HG03442 (cell line): Measurements from ENCODE around the gene NCAPD2.
A peak's percentile ranks its signal among the peaks of the same experiment; 100 is the strongest.
"Not testable (repeated sequence)": the region's sequence is repeated elsewhere in the genome, so short reads cannot be mapped to it uniquely, and the experiment has no call there.

Experiments
- ATAC-seq: cut with Tn5 transposase; IDR thresholded peaks from one replicate; pipeline ENCODE4 v1.9.1; 2021; ENCODE audit warnings: mild to moderate bottlenecking, moderate library complexity; ENCODE audit not compliant: unreplicated experiment

NCAPD2 gene

GRCh38 chr12:6494258-6494743, 399 bp downstream of the NCAPD2 start:
- no peak for ATAC-seq

- ATAC-seq: no peak
These were observed 1.1 kb downstream of the NCAPD2 start for GRCh38 chr12:6494968-6495367.

GRCh38 chr12:6497291-6497690, 3.4 kb downstream of the NCAPD2 start:
- not testable (repeated sequence) for ATAC-seq

- ATAC-seq: no peak
These were observed 6.6 kb downstream of the NCAPD2 start for GRCh38 chr12:6500466-6500865.

GRCh38 chr12:6507102-6507998, 13.4 kb downstream of the NCAPD2 start:
- no peak for ATAC-seq

- no peak for ATAC-seq
These were observed 14.2 kb downstream of the NCAPD2 start for GRCh38 chr12:6508087-6508486.

GRCh38 chr12:6520186-6520585, 26.3 kb downstream of the NCAPD2 start:
- ATAC-seq: no peak

GRCh38 chr12:6522193-6522592, 28.3 kb downstream of the NCAPD2 start:
- no peak for ATAC-seq

- no peak for ATAC-seq
These were observed 29.8 kb downstream of the NCAPD2 start for GRCh38 chr12:6523708-6524107.

GRCh38 chr12:6524648-6525047, 30.7 kb downstream of the NCAPD2 start:
- ATAC-seq: no peak

- no peak for ATAC-seq
These were observed 32.3 kb downstream of the NCAPD2 start for GRCh38 chr12:6526201-6526600.

GRCh38 chr12:6526766-6527525, 33.0 kb downstream of the NCAPD2 start:
- ATAC-seq: no peak

GRCh38 chr12:6527711-6528110, 33.8 kb downstream of the NCAPD2 start:
- ATAC-seq: no peak

- no peak for ATAC-seq
These were observed 34.8 kb downstream of the NCAPD2 start for GRCh38 chr12:6528539-6529235.

GRCh38 chr12:6529291-6529737, 35.4 kb downstream of the NCAPD2 start:
- no peak for ATAC-seq

GRCh38 chr12:6530576-6531260, 36.8 kb downstream of the NCAPD2 start:
- no peak for ATAC-seq

GRCh38 chr12:6532051-6532926, 38.4 kb downstream of the NCAPD2 start:
- ATAC-seq: no peak

GRCh38 chr12:6532927-6533652, 39.2 kb downstream of the NCAPD2 start:
- peak; percentile 11 for ATAC-seq

- ATAC-seq: peak; percentile 5
These were observed 39.7 kb downstream of the NCAPD2 start for GRCh38 chr12:6533653-6533922.
